Panc1 (cell line): Measurements from ENCODE around the gene ISYNA1.

Experiments used
- TF ChIP-seq, protein P1 (sequence below): fragments of 450-650 bp; IDR thresholded peaks from 2 replicates; pipeline ENCODE4 v1.5.1; 2017; ENCODE audit warnings: mild to moderate bottlenecking
- TF ChIP-seq, protein P2 (sequence below), 2 experiments: IDR thresholded peaks; 2 replicates each; pipeline ENCODE4 v1.6.1; 2011 to 2012; ENCODE audit warnings: low read depth in 2 of 2, control low read depth in 1 of 2, low read length in 1 of 2, mild to moderate bottlenecking in 1 of 2, moderate library complexity in 1 of 2; ENCODE audit not compliant: insufficient read depth in 1 of 2

DNA sequence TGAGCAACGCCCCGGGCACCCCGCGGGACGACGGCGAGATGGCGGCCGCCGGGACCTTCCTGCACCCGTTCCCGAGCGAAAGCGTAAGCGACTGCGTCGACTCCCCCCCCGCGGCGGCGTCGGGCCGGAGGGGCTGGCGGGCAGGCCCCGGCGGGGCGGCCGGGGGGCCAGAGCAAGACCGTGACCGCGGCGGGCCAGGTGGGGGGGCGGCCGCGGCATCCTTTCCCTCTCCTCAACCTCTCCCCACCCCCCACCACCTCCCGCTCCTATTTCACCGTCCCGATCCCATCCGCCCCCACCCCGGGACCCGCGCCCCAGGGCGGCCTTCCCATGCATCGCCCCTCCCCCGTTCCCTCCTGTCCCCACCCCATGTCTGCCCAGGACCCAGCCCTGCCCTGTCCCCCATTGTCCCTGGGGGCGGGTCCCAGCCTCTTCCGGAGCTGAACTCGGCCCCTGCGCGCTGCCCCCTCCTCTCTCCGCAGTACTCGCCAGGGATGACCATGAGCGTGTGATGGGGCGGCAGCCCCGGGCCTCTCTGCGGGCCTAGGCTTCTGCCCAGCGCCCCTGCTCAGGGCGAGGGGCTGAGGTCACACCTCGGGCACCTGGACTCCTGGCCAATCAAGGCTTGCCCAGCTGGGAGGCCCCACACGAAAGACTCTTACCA, 4.1 kb downstream of the ISYNA1 start:
- TF ChIP-seq, protein P1, sequence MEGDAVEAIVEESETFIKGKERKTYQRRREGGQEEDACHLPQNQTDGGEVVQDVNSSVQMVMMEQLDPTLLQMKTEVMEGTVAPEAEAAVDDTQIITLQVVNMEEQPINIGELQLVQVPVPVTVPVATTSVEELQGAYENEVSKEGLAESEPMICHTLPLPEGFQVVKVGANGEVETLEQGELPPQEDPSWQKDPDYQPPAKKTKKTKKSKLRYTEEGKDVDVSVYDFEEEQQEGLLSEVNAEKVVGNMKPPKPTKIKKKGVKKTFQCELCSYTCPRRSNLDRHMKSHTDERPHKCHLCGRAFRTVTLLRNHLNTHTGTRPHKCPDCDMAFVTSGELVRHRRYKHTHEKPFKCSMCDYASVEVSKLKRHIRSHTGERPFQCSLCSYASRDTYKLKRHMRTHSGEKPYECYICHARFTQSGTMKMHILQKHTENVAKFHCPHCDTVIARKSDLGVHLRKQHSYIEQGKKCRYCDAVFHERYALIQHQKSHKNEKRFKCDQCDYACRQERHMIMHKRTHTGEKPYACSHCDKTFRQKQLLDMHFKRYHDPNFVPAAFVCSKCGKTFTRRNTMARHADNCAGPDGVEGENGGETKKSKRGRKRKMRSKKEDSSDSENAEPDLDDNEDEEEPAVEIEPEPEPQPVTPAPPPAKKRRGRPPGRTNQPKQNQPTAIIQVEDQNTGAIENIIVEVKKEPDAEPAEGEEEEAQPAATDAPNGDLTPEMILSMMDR = no peak
- TF ChIP-seq, protein P2, sequence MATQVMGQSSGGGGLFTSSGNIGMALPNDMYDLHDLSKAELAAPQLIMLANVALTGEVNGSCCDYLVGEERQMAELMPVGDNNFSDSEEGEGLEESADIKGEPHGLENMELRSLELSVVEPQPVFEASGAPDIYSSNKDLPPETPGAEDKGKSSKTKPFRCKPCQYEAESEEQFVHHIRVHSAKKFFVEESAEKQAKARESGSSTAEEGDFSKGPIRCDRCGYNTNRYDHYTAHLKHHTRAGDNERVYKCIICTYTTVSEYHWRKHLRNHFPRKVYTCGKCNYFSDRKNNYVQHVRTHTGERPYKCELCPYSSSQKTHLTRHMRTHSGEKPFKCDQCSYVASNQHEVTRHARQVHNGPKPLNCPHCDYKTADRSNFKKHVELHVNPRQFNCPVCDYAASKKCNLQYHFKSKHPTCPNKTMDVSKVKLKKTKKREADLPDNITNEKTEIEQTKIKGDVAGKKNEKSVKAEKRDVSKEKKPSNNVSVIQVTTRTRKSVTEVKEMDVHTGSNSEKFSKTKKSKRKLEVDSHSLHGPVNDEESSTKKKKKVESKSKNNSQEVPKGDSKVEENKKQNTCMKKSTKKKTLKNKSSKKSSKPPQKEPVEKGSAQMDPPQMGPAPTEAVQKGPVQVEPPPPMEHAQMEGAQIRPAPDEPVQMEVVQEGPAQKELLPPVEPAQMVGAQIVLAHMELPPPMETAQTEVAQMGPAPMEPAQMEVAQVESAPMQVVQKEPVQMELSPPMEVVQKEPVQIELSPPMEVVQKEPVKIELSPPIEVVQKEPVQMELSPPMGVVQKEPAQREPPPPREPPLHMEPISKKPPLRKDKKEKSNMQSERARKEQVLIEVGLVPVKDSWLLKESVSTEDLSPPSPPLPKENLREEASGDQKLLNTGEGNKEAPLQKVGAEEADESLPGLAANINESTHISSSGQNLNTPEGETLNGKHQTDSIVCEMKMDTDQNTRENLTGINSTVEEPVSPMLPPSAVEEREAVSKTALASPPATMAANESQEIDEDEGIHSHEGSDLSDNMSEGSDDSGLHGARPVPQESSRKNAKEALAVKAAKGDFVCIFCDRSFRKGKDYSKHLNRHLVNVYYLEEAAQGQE (IDR thresholded peaks at IDR 0.05; ENCODE audit: insufficient read depth in 1 of 2, low read depth in 2 of 2, low read length in 1 of 2) = no peak
